HepG2 (cell line): ENCODE measurements around the gene NUP58. TPM values are rescaled to one million over a fixed set of nuclear protein-coding genes. Genes with fewer than 3 reads are reported as not detected.

Source experiments
- ATAC-seq: fragments of 200-7000 bp; cut with Tn5 transposase; 3 replicates; pipeline ENCODE4 v1.9.1; 2020; ENCODE audit warnings: mild to moderate bottlenecking, moderate library complexity
- BruUV-seq: library from RNA; stranded (reverse); fragments of 400-500 nt; replicated peaks from 2 replicates; lab custom pipeline; 2021; lab: Mats Ljungman, UMichigan
- CTCF ChIA-PET: fragments of 300-600 bp; formaldehyde crosslinking; extraction: SDS; loops from one replicate; lab custom pipeline; 2021; ENCODE audit warnings: low total read pairs, inconsistent platforms, low intra/inter-chr PET ratio; lab: Yijun Ruan, JAX
- POLR2A ChIA-PET: fragments of 350-600 bp; sonication (Branson Sonifier 250); formaldehyde crosslinking; loops from one replicate; lab custom pipeline; 2020; ENCODE audit warnings: antibody characterized with exemption, inconsistent platforms; lab: Yijun Ruan, JAX
- DNase-seq: peaks from one replicate; pipeline ENCODE4 v3.0.0-alpha.2; 2015; ENCODE audit warnings: low spot score
- FAIRE-seq: peaks from 3 replicates; lab custom pipeline; 2011; peaks lifted over from hg19 to GRCh38; lab: Jason Lieb, UNC
- H2AFZ ChIP-seq: one replicate; pipeline ENCODE4 v1.6.1; 2011; ENCODE audit warnings: low read length, inconsistent platforms
- H3K27ac ChIP-seq: fragments of 300-600 bp; 3 replicates; pipeline ENCODE4 v1.8.0; 2011; ENCODE audit warnings: mixed run types, mild to moderate bottlenecking, mixed read lengths, low read length, inconsistent platforms; ENCODE audit not compliant: insufficient read depth; ENCODE audit errors: extremely low read length
- H3K27me3 ChIP-seq, 2 experiments: fragments of 200-600 bp in 1 of 2; 2 replicates in 1 of 2; 3 replicates in 1 of 2; pipeline versions ENCODE4 v1.6.0 to v1.8.0; 2011; ENCODE audit warnings: low read length in 2 of 2, mild to moderate bottlenecking in 2 of 2, moderate library complexity in 2 of 2, inconsistent platforms in 1 of 2; ENCODE audit not compliant: insufficient read depth in 2 of 2, control insufficient read depth in 1 of 2
- H3K36me3 ChIP-seq, 2 experiments: fragments of 200-600 bp in 1 of 2; replicated peaks in 1 of 2; 2 replicates in 1 of 2; 3 replicates in 1 of 2; pipeline versions ENCODE4 v1.5.1 to v1.8.0; 2011; ENCODE audit warnings: low read length in 2 of 2, inconsistent platforms in 1 of 2; ENCODE audit not compliant: insufficient read depth in 2 of 2, control insufficient read depth in 1 of 2
- H3K4me1 ChIP-seq: 2 replicates; pipeline ENCODE4 v1.5.1; 2012; ENCODE audit warnings: low read length, inconsistent platforms; ENCODE audit not compliant: insufficient read depth
- H3K4me2 ChIP-seq: 2 replicates; pipeline ENCODE4 v1.6.0; 2011; ENCODE audit warnings: low read depth, low read length, inconsistent platforms
- H3K4me3 ChIP-seq, 3 experiments: fragments of 200-600 bp in 1 of 3; sonication (generic), shearing (Covaris generic) in 1 of 3; replicated peaks in 1 of 3; 2 replicates each; pipeline ENCODE4 v1.5.1; 2011 to 2016; ENCODE audit warnings: low read length in 3 of 3, inconsistent platforms in 2 of 3, low read depth in 2 of 3, mild to moderate bottlenecking in 2 of 3, control low read depth in 1 of 3, mixed read lengths in 1 of 3; ENCODE audit not compliant: insufficient read depth in 1 of 3
- H3K79me2 ChIP-seq: one replicate; pipeline ENCODE4 v1.6.1; 2011; ENCODE audit warnings: low read length, inconsistent platforms; ENCODE audit not compliant: insufficient read depth
- H3K9ac ChIP-seq: 2 replicates; pipeline ENCODE4 v1.6.0; 2011; ENCODE audit warnings: mild to moderate bottlenecking, low read depth, low read length, inconsistent platforms; ENCODE audit not compliant: insufficient read depth
- H3K9me3 ChIP-seq: 2 replicates; pipeline ENCODE4 v1.5.1; 2012; ENCODE audit warnings: mild to moderate bottlenecking, low read length
- H4K20me1 ChIP-seq: 2 replicates; pipeline ENCODE4 v1.6.0; 2011; ENCODE audit warnings: inconsistent platforms, mild to moderate bottlenecking, low read length, moderate library complexity; ENCODE audit not compliant: insufficient read depth
- ESRRA ChIP-seq: sonication (generic); formaldehyde crosslinking; IDR thresholded peaks from 2 replicates; pipeline ENCODE4 v1.5.1; 2020; ENCODE audit warnings: mild to moderate bottlenecking, low read depth, missing genetic modification reagents
- EZH2 ChIP-seq: conservative IDR thresholded peaks from 2 replicates; pipeline ENCODE4 v1.6.1; 2012; ENCODE audit warnings: mild to moderate bottlenecking, low read depth, low read length, moderate library complexity
- HMG20A ChIP-seq: IDR thresholded peaks from 2 replicates; pipeline ENCODE4 v1.6.1; 2016; ENCODE audit warnings: borderline replicate concordance
- JUND ChIP-seq: sonication (generic); formaldehyde crosslinking; IDR thresholded peaks from 2 replicates; pipeline ENCODE4 v1.8.0; 2022; ENCODE audit warnings: mild to moderate bottlenecking, missing genetic modification reagents
- MAFK ChIP-seq, 2 experiments: IDR thresholded peaks in 1 of 2; conservative IDR thresholded peaks in 1 of 2; 2 replicates each; pipeline ENCODE4 v1.6.1; 2011; ENCODE audit warnings: improper control_type of control experiment in 2 of 2, low read length in 2 of 2
- PHF8 ChIP-seq: sonication (generic); formaldehyde crosslinking; IDR thresholded peaks from 2 replicates; pipeline ENCODE4 v1.5.0; 2020; ENCODE audit warnings: missing genetic modification reagents
- ZNF225 ChIP-seq: sonication (generic); formaldehyde crosslinking; IDR thresholded peaks from 2 replicates; pipeline ENCODE4 v1.4.0; 2020; ENCODE audit warnings: mild to moderate bottlenecking, missing genetic modification reagents
- WGBS: methylation state at CpG from one replicate; pipeline ENCODE4 v1.1.6; 2017; ENCODE audit warnings: low lambda C conversion rate; 5-methylcytosine and 5-hydroxymethylcytosine counted together
- in situ Hi-C: cut with HindIII; loops from 2 replicates; pipeline ENCODE4 v1.10.0; 2017; ENCODE audit warnings: low pct_unique_long_range_greater_than_20kb; ENCODE audit not compliant: extremely low pct_ligation_motif_present
- intact Hi-C: fragments of 100-400 bp; cut with micrococcal nuclease; formaldehyde crosslinking; loops from one replicate; pipeline ENCODE4 v1.10.0; 2022; ENCODE audit not compliant: unreplicated experiment
- polyA plus RNA-seq, 8 experiments: library from polyadenylated mRNA; depleted of rRNA in 3 of 8; stranded (reverse) in 7 of 8; unstranded in 1 of 8; fragments of >200 nt; fragmentation: Illumina TruSeq in 4 of 8; extraction: Trizol in 4 of 8; gene quantifications; 2 replicates each; pipeline versions ENCODE4 v1.2.1 to v1.2.3, GENCODE V29; 2011 to 2016; ENCODE audit warnings: low read depth in 4 of 8, missing spikeins in 1 of 8, mixed read lengths in 1 of 8; ENCODE audit not compliant: insufficient read depth in 1 of 8
- total RNA-seq, 5 experiments: library from RNA; depleted of rRNA; stranded (reverse); fragments of >200 nt; fragmentation: Illumina TruSeq; extraction: Trizol; gene quantifications; 2 replicates each; pipeline ENCODE4 v1.2.3, GENCODE V29; 2016; ENCODE audit warnings: low read depth in 1 of 5
- TF ChIP-seq, protein P1 (sequence below): sonication (generic); formaldehyde crosslinking; IDR thresholded peaks from 2 replicates; pipeline ENCODE4 v1.4.0; 2020; ENCODE audit warnings: missing genetic modification reagents

Gene NUP58
- total and polyA plus RNA-seq, 2 of the 13 experiments (the other 11 are each of a cell fraction or from before 2014, with no cell fraction given) = 45.4 to 46.5 TPM

DNA sequence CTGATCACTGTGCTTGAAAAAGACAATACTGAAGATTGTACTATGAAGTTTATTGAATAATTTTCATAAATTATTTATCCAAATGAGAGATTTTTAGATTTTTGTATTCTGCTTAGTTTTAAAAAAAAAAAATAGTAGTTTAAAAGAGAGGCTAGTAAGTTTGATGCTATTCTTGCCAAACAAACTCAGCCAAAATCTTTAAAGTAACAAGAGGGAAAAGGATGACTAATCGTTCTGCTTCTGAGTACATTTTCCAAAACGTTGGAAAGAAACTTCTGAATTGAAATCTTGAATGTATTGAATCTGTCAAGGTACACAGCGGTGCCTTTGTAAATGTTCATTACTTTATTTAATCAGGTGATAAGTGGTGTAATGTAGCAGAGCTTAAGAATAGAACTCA, 34.4 kb downstream of the NUP58 start (continued):
- TF ChIP-seq PHF8 (CRISPR knock-in tag) = no peak
- TF ChIP-seq ESRRA (CRISPR knock-in tag) = no peak
- TF ChIP-seq HMG20A (CRISPR knock-in tag) = no peak
- TF ChIP-seq ZNF225 (CRISPR knock-in tag) = no peak
- TF ChIP-seq, protein P1, sequence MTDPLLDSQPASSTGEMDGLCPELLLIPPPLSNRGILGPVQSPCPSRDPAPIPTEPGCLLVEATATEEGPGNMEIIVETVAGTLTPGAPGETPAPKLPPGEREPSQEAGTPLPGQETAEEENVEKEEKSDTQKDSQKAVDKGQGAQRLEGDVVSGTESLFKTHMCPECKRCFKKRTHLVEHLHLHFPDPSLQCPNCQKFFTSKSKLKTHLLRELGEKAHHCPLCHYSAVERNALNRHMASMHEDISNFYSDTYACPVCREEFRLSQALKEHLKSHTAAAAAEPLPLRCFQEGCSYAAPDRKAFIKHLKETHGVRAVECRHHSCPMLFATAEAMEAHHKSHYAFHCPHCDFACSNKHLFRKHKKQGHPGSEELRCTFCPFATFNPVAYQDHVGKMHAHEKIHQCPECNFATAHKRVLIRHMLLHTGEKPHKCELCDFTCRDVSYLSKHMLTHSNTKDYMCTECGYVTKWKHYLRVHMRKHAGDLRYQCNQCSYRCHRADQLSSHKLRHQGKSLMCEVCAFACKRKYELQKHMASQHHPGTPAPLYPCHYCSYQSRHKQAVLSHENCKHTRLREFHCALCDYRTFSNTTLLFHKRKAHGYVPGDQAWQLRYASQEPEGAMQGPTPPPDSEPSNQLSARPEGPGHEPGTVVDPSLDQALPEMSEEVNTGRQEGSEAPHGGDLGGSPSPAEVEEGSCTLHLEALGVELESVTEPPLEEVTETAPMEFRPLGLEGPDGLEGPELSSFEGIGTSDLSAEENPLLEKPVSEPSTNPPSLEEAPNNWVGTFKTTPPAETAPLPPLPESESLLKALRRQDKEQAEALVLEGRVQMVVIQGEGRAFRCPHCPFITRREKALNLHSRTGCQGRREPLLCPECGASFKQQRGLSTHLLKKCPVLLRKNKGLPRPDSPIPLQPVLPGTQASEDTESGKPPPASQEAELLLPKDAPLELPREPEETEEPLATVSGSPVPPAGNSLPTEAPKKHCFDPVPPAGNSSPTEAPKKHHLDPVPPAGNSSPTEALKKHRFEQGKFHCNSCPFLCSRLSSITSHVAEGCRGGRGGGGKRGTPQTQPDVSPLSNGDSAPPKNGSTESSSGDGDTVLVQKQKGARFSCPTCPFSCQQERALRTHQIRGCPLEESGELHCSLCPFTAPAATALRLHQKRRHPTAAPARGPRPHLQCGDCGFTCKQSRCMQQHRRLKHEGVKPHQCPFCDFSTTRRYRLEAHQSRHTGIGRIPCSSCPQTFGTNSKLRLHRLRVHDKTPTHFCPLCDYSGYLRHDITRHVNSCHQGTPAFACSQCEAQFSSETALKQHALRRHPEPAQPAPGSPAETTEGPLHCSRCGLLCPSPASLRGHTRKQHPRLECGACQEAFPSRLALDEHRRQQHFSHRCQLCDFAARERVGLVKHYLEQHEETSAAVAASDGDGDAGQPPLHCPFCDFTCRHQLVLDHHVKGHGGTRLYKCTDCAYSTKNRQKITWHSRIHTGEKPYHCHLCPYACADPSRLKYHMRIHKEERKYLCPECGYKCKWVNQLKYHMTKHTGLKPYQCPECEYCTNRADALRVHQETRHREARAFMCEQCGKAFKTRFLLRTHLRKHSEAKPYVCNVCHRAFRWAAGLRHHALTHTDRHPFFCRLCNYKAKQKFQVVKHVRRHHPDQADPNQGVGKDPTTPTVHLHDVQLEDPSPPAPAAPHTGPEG (CRISPR knock-in tag) = no peak

DNA sequence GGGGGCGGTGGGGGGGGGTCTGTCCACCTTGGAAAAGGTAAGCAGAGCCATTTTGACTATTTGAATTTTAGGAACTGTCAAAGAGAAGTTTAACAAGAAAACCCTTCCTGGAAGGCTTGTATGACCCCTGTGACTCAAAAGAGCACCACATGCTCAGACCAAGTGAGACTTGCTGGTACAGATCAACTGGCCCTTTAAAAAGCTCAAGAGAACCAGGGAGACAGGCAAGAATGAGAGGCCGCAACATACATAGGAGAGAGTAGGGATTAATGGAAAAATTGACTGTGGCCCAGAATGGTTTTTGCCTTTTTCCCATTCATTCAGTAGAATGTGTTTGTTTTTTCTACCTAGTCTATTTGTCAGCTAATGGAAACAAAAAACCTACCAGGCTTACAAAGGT, 44.2 kb downstream of the NUP58 start:
- DNase-seq = no peak
- BruUV-seq = no TSS peak
- Histone ChIP-seq H2AFZ (no peak overlapping the region), H3K4me1 (no peaks in the 10 kb centered on the region), H3K79me2 (no peaks in the 10 kb centered on the region)
- in situ Hi-C loops = no loop called here
- no peak for TF ChIP-seq JUND
- TF ChIP-seq EZH2 = no peak
- TF ChIP-seq MAFK (conservative IDR thresholded peaks at IDR 0.05 in 1 of 2, IDR thresholded peaks at IDR 0.05 in 1 of 2; ENCODE audit: low read length in 2 of 2) = no peak
- TF ChIP-seq, all 625 proteins: peak for 0
- no peak for FAIRE-seq
- peak; percentile 57; the same call in 2 of the 3 replicates for ATAC-seq
- no peaks in the 10 kb centered on the region for H4K20me1 ChIP-seq
- H3K4me2 ChIP-seq = no peak overlapping the region
- no peak overlapping the region for H3K9ac ChIP-seq
- ChIA-PET POLR2A (no interaction called here), CTCF (no interaction called here)
- no peak overlapping the region for H3K27ac ChIP-seq
- 94% methylated on average over 2 of the region's 2 CpGs for WGBS
- H3K36me3 ChIP-seq = peaks cover 0 to 4% of the 10 kb centered on the region in 2 experiments; a peak in 1 of 5 replicates
- intact Hi-C loops = no loop called here
- H3K4me3 ChIP-seq = no peak overlapping the region
- no peaks in the 10 kb centered on the region for H3K27me3 ChIP-seq
- no peaks in the 10 kb centered on the region for H3K9me3 ChIP-seq
